Measurements from ENCODE around the gene ZNF222. TPM values are rescaled to one million over a fixed set of nuclear protein-coding genes. Genes with fewer than 3 reads are reported as not detected.

ZNF222 gene
- total and polyA plus RNA-seq, 4 experiments from 2014 or later: 1.6 to 11.4 (median 5.8) TPM

DNA sequence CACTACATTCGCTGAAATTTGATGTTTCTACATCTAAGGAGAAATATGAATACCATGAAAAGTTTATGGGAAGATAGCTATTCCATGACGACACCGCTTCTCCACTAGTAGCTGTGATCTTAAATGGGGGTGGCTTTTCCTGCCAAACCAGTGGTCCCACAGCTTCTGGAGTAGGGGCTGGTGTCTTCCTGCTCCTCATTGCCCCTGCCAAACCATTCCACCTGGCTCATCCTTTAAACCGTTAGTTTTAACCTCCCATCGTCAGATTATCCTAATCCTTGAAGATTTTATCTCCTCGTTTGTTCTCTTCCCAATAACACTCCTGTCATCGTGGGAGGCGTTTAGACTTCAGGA, 23.0 kb upstream of the ZNF222 start:
- Mint-ChIP-seq H3K4me3 (peak overlapping the region; percentile 98 to 100 (median 99)), H3K4me1 (peaks cover 21 to 30% (median 23%) of the 10 kb centered on the region in 4 donors), H3K9me3 (peaks cover 13 to 42% (median 33%) of the 10 kb centered on the region in 8 donors), H3K36me3 (peaks cover 39% of the 10 kb centered on the region in 2 donors), H3K27me3 (no peaks in the 10 kb centered on the region), H3K27ac (peak overlapping the region; percentile 79 to 98 (median 97))
- Histone ChIP-seq H3K4me3 (ENCODE audit: low read length in 2 of 2) (peak overlapping the region; percentile 66 to 75), H3K9me3 (ENCODE audit: control insufficient read depth in 1 of 2, low read length in 2 of 2) (no peaks in the 10 kb centered on the region), H3K4me1 (ENCODE audit: insufficient read depth, low read length) (peaks cover 16% of the 10 kb centered on the region), H3K27me3 (ENCODE audit: insufficient read depth, low read length) (no peaks in the 10 kb centered on the region), H3K27ac (ENCODE audit: low read depth, low read length) (peak overlapping the region; percentile 58), H3K36me3 (ENCODE audit: insufficient read depth, low read length) (no peaks in the 10 kb centered on the region)
- CTCF ChIA-PET (ENCODE audit: partially characterized antibody): no interaction called here
- intact Hi-C loops (cut with micrococcal nuclease): loop anchor here (1.0 to 2.0 kb wide), 11 partner anchors 18 to 210 kb away; partner anchors contain the start of genes ZNF155, ZNF222, ZNF224 and ZNF225
- POLR2A ChIA-PET (ENCODE audit: partially characterized antibody): interaction anchor here (0.6 to 2.0 kb wide), 5 partner anchors 23 to 1490 kb away, joined by 3 to 6 read pairs (median 5); partner anchors contain the start of genes ZNF221, ZNF222, ZNF235 and ZNF45
- DNase-seq: no peak

DNA sequence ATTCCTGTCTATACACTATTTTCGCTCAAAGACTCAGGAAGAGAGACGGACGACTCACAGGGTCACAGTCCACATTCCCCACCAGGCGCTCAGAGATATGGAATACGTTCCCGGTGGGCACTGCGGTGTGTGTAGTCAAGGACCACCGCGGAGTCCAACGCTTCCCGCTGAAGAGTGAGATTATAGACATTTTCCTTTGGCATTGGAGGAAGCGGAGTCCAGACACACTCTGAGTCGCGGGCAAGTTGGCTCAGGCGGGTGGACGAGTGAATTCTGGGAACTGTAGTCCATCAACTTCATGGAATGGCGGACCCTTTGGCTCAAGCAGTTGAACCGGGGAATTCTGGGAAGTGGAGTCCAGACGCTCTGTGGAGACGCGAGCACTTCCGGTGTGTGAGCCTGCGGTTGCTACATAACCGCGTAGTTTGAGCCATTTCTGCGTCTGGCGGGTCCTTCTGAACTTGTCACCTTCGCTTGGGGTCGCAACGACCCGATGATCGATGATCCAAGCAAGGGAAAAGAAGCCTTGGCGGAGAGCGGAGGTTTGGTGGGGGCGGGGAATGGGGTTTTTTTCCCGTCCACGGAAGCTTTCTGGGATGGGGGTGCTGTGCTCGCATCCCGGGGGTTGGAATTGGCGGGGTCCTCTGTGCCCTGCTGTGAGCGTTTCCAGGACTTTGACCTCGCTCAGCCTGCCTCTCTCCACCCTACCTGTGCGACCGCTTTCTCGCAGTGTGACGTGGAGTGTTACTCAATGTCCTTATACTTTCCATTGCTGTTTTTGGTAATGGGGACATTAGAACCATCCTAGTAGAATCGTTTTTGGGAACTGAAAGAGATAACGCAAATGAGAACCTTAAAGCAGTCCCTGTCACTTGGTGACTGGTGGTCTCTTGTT, 22.4 kb upstream of the ZNF222 start, which contains the start of gene ZNF230:
Gene ZNF230, plus strand, starts transcription at position 392 of the 895 bp plus-strand sequence. CDS start 4,122 bp downstream, outside the sequence.
- Histone ChIP-seq H3K4me1 (ENCODE audit: insufficient read depth, low read length) (peaks cover 16% of the 10 kb centered on the region), H3K27me3 (ENCODE audit: insufficient read depth, low read length) (no peaks in the 10 kb centered on the region), H3K27ac (ENCODE audit: low read depth, low read length) (peak within 1 kb of the TSS; percentile 58), H3K9me3 (ENCODE audit: control insufficient read depth in 1 of 2, low read length in 2 of 2) (peaks cover 0 to under 1% of the 10 kb centered on the region in 2 donors), H3K4me3 (ENCODE audit: low read length in 2 of 2) (peak within 1 kb of the TSS; percentile 66 to 75), H3K36me3 (ENCODE audit: insufficient read depth, low read length) (peaks cover 6% of the 10 kb centered on the region)
- Mint-ChIP-seq H3K4me3 (peak within 1 kb of the TSS; percentile 98 to 100 (median 99)), H3K4me1 (peaks cover 22 to 30% (median 23%) of the 10 kb centered on the region in 4 donors), H3K9me3 (peaks cover 14 to 42% (median 34%) of the 10 kb centered on the region in 8 donors), H3K36me3 (peaks cover 39 to 41% of the 10 kb centered on the region in 2 donors), H3K27me3 (no peaks in the 10 kb centered on the region), H3K27ac (peak within 1 kb of the TSS; percentile 79 to 98 (median 97))
- intact Hi-C loops (cut with micrococcal nuclease): loop anchor here (1.0 to 2.0 kb wide), 11 partner anchors 19 to 209 kb away; partner anchors contain the start of genes ZNF155, ZNF222, ZNF224 and ZNF225
- peak; percentile 80 to 89 (median 83) for DNase-seq
- ChIA-PET POLR2A (ENCODE audit: partially characterized antibody) (interaction anchor here (1.1 to 2.0 kb wide), 7 partner anchors 23 to 497 kb away, joined by 3 to 8 read pairs (median 6); partner anchors contain the start of genes ZNF180, ZNF221, ZNF222 and ZNF224), CTCF (ENCODE audit: partially characterized antibody) (interaction anchor here (1.0 kb wide), 1 partner anchor 70 kb away, joined by 3 read pairs; no protein-coding TSS in a partner anchor)

DNA sequence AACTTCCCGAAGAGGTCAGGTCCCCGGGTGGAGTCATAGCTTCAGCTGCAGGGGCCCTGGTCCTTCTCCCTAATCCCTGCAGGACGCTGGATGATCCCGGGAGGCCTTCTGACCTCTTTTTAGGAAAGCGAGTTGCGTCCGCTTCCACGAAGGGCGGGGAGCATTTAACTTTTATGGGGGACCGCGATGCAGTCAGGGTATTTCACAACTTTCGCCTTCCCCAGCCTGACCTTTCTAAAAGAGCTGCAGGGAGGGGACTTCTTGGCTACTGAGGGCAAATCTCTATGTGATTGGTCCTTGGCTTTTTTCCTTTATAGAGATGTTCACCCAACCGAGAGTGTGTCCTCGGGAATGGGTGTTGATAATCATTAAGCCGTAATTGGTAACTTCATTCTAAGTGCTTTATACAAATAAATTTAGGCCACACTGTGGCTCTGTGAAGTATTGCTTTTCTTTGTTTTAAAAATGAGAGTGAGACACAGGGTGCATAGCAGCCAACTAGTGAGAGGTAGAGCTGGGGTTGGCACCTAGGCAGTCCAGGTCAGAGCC, 21.6 kb upstream of the ZNF222 start:
- Mint-ChIP-seq H3K4me3 (peak overlapping the region; percentile 98 to 100 (median 99)), H3K9me3 (peaks cover 15 to 44% (median 33%) of the 10 kb centered on the region in 8 donors), H3K27me3 (no peaks in the 10 kb centered on the region), H3K36me3 (peaks cover 39 to 46% of the 10 kb centered on the region in 2 donors), H3K27ac (peak overlapping the region; percentile 79 to 98 (median 97)), H3K4me1 (peaks cover 22 to 30% (median 23%) of the 10 kb centered on the region in 4 donors)
- H3K27ac ChIP-seq (ENCODE audit: low read depth, low read length): peak overlapping the region; percentile 58
- ChIA-PET CTCF (ENCODE audit: partially characterized antibody) (interaction anchor here (0.9 to 1.0 kb wide), 2 partner anchors 47 to 69 kb away, joined by 3 read pairs; no protein-coding TSS in a partner anchor), POLR2A (ENCODE audit: partially characterized antibody) (interaction anchor here (0.7 to 1.8 kb wide), 7 partner anchors 15 to 497 kb away, joined by 3 to 8 read pairs (median 5); partner anchors contain the start of genes ZNF180, ZNF222, ZNF224 and ZNF226)
- H3K36me3 ChIP-seq (ENCODE audit: insufficient read depth, low read length): peaks cover 13% of the 10 kb centered on the region
- H3K27me3 ChIP-seq (ENCODE audit: insufficient read depth, low read length): no peaks in the 10 kb centered on the region
- intact Hi-C loops (cut with micrococcal nuclease): loop anchor here (2.0 kb wide), 2 partner anchors 69 to 91 kb away; partner anchors contain the start of genes ZNF224 and ZNF284
- peaks cover 16% of the 10 kb centered on the region for H3K4me1 ChIP-seq (ENCODE audit: insufficient read depth, low read length)
- DNase-seq: no peak
- peak overlapping the region; percentile 66 to 75 for H3K4me3 ChIP-seq (ENCODE audit: low read length in 2 of 2)
- H3K9me3 ChIP-seq (ENCODE audit: control insufficient read depth in 1 of 2, low read length in 2 of 2): peaks cover 0 to 6% of the 10 kb centered on the region in 2 donors

DNA sequence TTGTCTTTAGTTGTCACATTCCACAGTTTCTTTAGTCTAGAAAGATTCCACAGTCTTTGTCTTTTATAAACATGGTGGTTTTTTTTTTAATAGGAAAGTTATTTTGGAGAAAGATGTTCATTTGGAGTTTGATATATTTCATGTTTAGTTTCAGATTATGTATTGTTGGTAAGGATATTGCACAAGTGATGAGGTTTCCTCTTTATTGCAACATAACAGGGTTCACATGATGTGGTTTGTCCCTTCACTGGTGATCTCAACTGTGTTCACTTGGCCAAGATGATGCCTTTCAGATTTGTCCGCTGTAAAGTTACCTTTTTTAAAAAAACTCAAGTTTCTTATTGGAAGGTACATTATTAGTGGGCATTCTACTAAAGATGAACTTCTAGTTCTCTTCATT, 19.2 kb upstream of the ZNF222 start:
- DNase-seq: no peak
- Mint-ChIP-seq H3K27me3 (no peaks in the 10 kb centered on the region), H3K9me3 (peaks cover 15 to 58% (median 52%) of the 10 kb centered on the region in 8 donors), H3K27ac (no peak overlapping the region), H3K4me3 (no peak overlapping the region), H3K36me3 (peaks cover 60 to 68% of the 10 kb centered on the region in 2 donors), H3K4me1 (peaks cover 22 to 30% (median 23%) of the 10 kb centered on the region in 4 donors)
- no peak overlapping the region for H3K27ac ChIP-seq (ENCODE audit: low read depth, low read length)
- intact Hi-C loops (cut with micrococcal nuclease): no loop called here
- H3K4me1 ChIP-seq (ENCODE audit: insufficient read depth, low read length): peaks cover 16% of the 10 kb centered on the region
- peaks cover 36% of the 10 kb centered on the region for H3K36me3 ChIP-seq (ENCODE audit: insufficient read depth, low read length)
- H3K4me3 ChIP-seq (ENCODE audit: low read length in 2 of 2): no peak overlapping the region
- peaks cover 7 to 27% of the 10 kb centered on the region in 2 donors for H3K9me3 ChIP-seq (ENCODE audit: control insufficient read depth in 1 of 2, low read length in 2 of 2)
- H3K27me3 ChIP-seq (ENCODE audit: insufficient read depth, low read length): no peaks in the 10 kb centered on the region
- ChIA-PET CTCF (ENCODE audit: partially characterized antibody) (no interaction called here), POLR2A (ENCODE audit: partially characterized antibody) (no interaction called here)

DNA sequence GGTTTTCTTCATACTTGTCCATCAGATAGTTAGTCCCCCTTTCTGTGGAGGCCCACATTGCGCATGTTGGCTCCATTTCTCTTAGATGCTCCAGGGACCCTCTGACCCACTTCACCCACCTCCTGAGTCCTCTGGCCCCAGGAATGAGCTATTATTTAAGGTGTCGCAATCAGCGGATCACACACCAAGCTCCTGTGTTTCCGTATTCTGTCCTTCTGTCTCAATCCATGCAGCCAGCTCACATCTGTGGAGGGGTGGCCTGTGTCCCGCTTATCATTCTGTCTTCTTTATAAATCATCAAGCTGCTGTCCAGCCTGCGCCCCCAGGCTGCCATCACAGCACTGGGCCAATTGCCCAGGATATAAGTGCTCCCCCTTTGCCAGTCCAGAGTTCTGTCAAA, 17.7 kb upstream of the ZNF222 start:
- Mint-ChIP-seq H3K4me3 (no peak overlapping the region), H3K36me3 (peaks cover 74% of the 10 kb centered on the region in 2 donors), H3K9me3 (peaks cover 15 to 72% (median 62%) of the 10 kb centered on the region in 8 donors), H3K4me1 (peaks cover 16 to 21% (median 16%) of the 10 kb centered on the region in 4 donors), H3K27me3 (no peaks in the 10 kb centered on the region), H3K27ac (no peak overlapping the region)
- H3K27me3 ChIP-seq (ENCODE audit: insufficient read depth, low read length): no peaks in the 10 kb centered on the region
- intact Hi-C loops (cut with micrococcal nuclease): no loop called here
- peaks cover 16 to 38% of the 10 kb centered on the region in 2 donors for H3K9me3 ChIP-seq (ENCODE audit: control insufficient read depth in 1 of 2, low read length in 2 of 2)
- no peak overlapping the region for H3K27ac ChIP-seq (ENCODE audit: low read depth, low read length)
- peaks cover 9% of the 10 kb centered on the region for H3K4me1 ChIP-seq (ENCODE audit: insufficient read depth, low read length)
- DNase-seq: no peak
- ChIA-PET POLR2A (ENCODE audit: partially characterized antibody) (no interaction called here), CTCF (ENCODE audit: partially characterized antibody) (no interaction called here)
- H3K4me3 ChIP-seq (ENCODE audit: low read length in 2 of 2): no peak overlapping the region
- H3K36me3 ChIP-seq (ENCODE audit: insufficient read depth, low read length): peaks cover 37% of the 10 kb centered on the region

DNA sequence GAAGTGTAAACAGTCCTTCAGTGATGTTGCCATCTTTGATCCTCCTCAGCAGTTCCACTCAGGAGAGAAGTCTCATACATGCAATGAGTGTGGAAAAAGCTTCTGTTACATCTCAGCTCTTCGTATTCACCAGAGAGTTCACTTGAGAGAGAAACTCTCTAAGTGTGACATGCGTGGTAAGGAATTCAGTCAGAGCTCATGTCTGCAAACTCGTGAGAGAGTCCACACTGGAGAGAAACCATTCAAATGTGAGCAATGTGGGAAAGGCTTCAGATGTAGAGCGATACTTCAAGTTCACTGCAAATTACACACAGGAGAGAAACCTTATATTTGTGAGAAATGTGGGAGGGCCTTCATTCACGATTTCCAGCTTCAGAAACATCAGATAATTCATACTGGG, 14.7 kb upstream of the ZNF222 start:
- ChIA-PET POLR2A (ENCODE audit: partially characterized antibody) (no interaction called here), CTCF (ENCODE audit: partially characterized antibody) (no interaction called here)
- no peaks in the 10 kb centered on the region for H3K4me1 ChIP-seq (ENCODE audit: insufficient read depth, low read length)
- intact Hi-C loops (cut with micrococcal nuclease): no loop called here
- no peaks in the 10 kb centered on the region for H3K27me3 Mint-ChIP-seq
- H3K36me3 ChIP-seq (ENCODE audit: insufficient read depth, low read length): peaks cover 37% of the 10 kb centered on the region
- H3K4me3 Mint-ChIP-seq: no peak overlapping the region
- peaks cover 19 to 95% (median 91%) of the 10 kb centered on the region in 8 donors for H3K9me3 Mint-ChIP-seq
- H3K36me3 Mint-ChIP-seq: peaks cover 81 to 82% of the 10 kb centered on the region in 2 donors
- H3K4me1 Mint-ChIP-seq: peaks cover 0 to 10% (median 6%) of the 10 kb centered on the region in 4 donors
- no peak overlapping the region for H3K27ac ChIP-seq (ENCODE audit: low read depth, low read length)
- no peak for DNase-seq
- H3K27ac Mint-ChIP-seq: no peak overlapping the region
- no peak overlapping the region for H3K4me3 ChIP-seq (ENCODE audit: low read length in 2 of 2)
- peaks cover 19 to 46% of the 10 kb centered on the region in 2 donors for H3K9me3 ChIP-seq (ENCODE audit: control insufficient read depth in 1 of 2, low read length in 2 of 2)
- H3K27me3 ChIP-seq (ENCODE audit: insufficient read depth, low read length): no peaks in the 10 kb centered on the region

Measured in CD4-positive, alpha-beta memory T cell (primary cell).